HG03159 (cell line): ENCODE results near the gene XAF1.
"Not testable (repeated sequence)": the region's sequence is repeated elsewhere in the genome, so short reads cannot be mapped to it uniquely, and the experiment has no call there.

Experiments used
- ATAC-seq: cut with Tn5 transposase; IDR thresholded peaks from one replicate; pipeline ENCODE4 v1.9.1; 2021; ENCODE audit warnings: mild to moderate bottlenecking, moderate library complexity; ENCODE audit not compliant: unreplicated experiment

XAF1 gene

DNA sequence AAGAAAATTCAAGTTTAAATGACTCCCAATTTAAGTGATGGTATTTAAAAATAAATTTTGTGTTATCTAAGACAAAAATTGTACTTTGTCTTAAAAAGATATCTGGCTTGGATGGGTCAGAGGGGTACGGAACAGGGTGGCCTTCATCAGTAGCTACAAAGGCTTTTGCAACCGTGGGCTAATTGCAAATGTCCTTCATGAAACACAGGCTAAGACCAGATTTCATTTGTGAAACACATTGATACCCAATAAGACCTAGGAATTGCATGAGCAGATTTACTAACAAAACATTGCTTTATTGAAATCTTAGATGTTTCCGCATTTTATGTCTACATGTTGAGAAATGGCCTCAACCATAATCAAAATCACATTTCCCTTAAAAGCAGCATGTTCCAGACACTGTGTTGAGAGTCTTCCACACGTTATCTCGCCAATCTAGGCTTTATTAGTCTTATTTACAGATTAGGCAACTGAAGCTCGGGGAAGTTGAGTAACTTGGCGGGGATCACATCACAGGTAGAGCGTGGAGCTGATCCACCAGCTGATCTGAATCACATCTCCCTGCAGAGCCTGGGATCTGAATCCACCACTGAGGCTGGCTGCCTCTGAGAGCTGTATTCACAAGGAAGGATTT, 42.0 kb downstream of the XAF1 start:
- no peak for ATAC-seq

DNA sequence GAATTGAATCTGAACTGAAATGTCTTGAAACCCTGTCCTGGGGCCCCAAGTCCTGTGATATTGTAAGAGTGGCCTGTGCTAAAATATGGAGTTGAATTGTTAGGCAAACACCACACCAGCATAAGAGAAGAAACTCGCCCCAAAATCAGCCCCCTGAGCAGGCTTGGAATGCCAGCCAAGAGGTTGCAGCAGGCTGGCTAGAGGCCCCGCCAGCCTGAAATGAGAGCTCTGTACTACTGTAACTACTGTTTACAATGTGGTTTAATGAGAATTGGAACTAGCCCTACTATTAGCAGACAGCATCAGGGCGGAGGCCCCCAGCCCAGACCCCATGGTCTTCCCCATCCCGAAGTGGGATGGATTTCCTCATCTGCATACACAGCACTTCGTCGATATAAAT, 43.9 kb downstream of the XAF1 start:
- ATAC-seq: no peak

- ATAC-seq: no peak
Measured at GRCh38 chr17:6800422-6801027, 44.7 kb downstream of the XAF1 start.

GRCh38 chr17:6811510-6811909, 55.7 kb downstream of the XAF1 start:
- ATAC-seq: no peak

DNA sequence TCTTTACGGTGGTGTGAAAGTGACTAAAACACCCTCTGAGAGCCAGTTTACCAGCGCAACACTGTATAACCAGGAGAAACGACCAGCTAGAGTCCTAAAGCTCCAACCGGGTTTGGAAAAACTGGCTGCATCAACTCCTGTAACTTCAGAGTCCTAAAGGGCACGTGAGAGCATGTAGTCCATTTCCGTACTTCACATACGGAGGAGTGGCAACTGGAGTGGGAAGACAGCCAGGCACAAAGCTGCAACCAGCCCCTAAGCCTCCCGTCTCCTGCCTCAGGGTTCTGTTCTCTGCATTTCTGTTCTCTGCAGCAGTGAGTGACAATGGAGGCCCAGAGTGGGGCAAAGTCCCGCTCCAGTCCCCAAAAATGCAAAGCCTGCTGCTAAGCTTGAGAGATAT, 56.4 kb downstream of the XAF1 start:
- no peak for ATAC-seq

GRCh38 chr17:6815775-6816174, 59.9 kb downstream of the XAF1 start:
- no peak for ATAC-seq

DNA sequence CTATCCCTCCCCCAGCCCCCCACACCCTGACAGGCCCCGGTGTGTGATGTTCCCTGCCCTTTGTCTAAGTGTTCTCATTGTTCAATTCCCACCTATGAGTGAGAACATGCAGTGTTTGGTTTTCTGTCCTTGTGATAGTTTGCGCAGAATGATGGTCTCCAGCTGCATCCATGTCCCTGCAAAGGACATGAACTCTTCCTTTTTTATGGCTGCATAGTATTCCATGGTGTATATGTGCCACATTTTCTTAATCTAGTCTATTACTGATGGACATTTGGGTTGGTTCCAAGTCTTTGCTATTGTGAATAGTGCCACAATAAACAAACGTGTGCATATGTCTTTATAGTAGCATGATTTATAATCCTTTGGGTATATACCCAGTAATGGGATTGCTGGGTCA, 60.5 kb downstream of the XAF1 start:
- ATAC-seq: not testable (repeated sequence)

DNA sequence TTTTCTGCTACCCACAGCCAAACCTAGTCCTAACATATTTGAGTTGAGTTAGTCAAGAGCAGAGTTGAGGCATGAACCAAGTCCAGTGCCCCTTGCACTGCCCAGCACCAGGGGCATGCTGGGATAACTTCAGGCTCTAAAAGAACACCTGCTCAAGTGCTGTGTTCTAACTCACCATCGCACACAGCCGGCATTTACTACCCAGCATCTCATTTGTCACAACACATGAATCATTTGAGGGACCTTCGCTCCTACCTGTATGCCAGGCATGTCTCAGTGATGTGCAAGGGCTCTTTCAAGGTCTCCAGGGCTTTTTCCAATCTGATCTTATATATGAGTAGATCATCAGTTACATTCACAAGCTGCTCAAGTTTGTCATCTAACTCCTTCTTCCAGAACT, 63.1 kb downstream of the XAF1 start:
- no peak for ATAC-seq

DNA sequence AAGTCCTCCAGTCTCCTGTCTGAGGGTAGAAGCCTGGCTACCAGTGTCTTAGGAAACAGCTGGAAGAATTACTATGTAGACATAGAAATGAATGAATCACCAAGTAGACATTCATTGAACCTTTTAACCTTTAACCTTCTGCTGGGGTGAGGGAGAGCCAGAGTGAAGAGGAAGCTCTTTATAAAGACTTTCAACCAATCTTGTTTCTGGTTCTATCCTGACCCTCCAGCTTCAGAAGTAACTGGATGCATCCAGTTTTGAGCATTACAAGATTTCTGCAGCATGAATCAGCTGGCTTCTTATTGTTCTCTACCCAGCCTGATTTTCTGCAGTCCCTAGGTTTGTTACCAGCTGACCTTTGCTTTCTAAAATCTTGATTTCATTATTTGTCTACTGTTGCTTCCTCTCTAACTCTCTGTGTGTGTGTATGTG, 67.2 kb downstream of the XAF1 start:
- ATAC-seq: no peak
